GM20000 (cell line): ENCODE measurements around the gene XPO1.
"Not testable (repeated sequence)": the region's sequence is repeated elsewhere in the genome, so short reads cannot be mapped to it uniquely, and the experiment has no call there.

Source experiments
- DNase-seq: peaks from one replicate; pipeline ENCODE4 v3.0.0; 2012; ENCODE audit warnings: low spot score
- TF ChIP-seq, protein P1 (sequence below): IDR thresholded peaks from 2 replicates; pipeline ENCODE4 v1.5.1; 2012; ENCODE audit warnings: mild to moderate bottlenecking, control low read depth; ENCODE audit errors: extremely low read depth, missing control alignments

XPO1 gene

DNA sequence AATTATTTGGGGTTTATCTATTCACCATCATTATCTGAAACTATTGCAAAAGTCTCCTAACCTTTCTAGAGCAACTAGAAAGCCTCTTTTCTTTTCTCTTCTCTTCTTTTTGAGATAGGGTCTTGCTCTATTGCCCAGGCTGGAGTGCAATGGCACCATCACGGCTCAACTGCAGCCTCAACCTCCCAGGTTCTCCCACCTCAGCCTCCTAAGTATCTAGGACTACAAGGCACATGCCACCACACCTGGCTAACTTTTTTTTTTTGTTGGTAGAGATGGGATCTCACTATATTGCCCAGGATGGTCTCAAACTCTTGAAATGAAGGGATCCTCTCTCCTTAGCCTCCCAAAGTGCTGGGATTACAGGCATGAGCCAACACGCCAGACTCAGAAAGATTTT lies 24.5 kb upstream of the XPO1 start:
- TF ChIP-seq, protein P1, sequence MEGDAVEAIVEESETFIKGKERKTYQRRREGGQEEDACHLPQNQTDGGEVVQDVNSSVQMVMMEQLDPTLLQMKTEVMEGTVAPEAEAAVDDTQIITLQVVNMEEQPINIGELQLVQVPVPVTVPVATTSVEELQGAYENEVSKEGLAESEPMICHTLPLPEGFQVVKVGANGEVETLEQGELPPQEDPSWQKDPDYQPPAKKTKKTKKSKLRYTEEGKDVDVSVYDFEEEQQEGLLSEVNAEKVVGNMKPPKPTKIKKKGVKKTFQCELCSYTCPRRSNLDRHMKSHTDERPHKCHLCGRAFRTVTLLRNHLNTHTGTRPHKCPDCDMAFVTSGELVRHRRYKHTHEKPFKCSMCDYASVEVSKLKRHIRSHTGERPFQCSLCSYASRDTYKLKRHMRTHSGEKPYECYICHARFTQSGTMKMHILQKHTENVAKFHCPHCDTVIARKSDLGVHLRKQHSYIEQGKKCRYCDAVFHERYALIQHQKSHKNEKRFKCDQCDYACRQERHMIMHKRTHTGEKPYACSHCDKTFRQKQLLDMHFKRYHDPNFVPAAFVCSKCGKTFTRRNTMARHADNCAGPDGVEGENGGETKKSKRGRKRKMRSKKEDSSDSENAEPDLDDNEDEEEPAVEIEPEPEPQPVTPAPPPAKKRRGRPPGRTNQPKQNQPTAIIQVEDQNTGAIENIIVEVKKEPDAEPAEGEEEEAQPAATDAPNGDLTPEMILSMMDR: no peak
- no peak for DNase-seq

DNA sequence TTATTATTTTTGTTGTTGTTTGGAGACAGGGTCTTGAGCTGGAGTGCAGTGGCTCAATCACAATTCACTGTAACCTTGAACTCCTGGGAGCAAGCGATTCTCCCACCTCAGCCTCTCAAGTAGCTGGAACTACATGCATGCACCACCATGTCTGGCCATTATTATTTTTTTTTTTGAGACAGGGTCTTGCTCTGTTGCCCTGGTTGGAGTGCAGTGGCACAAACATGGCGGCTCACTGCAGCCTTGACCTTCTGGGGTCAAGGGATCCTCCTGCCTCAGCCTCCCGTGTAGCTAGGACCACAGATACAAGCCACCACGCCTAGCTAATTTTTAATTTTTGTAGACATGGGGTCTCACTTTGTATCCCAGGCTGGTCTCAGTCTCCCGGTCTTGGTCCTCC lies 20.0 kb upstream of the XPO1 start:
- DNase-seq: no peak

DNA sequence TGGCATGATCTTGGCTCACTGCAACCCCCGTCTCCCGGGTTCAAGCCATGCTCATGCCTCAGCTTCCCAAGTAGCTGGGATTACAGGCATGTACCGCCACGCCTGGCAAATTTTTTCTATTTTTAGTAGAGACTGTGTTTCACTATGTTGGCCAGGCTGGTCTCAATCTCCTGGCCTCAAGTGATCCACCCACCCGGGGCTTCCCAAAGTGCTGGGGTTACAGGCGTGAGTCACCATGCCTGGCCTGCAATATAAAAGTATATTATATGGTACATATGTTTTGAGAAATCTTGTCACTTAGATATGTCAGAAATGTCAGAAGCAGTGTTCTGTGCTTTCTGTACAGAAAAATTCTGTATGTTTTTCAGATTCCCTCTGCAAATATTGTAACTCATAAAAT lies 19.2 kb upstream of the XPO1 start:
- DNase-seq: no peak
- TF ChIP-seq, protein P1: no peak

More for the DNA sequence above, 20.0 kb upstream of the XPO1 start:
- TF ChIP-seq, protein P1: no peak

DNA sequence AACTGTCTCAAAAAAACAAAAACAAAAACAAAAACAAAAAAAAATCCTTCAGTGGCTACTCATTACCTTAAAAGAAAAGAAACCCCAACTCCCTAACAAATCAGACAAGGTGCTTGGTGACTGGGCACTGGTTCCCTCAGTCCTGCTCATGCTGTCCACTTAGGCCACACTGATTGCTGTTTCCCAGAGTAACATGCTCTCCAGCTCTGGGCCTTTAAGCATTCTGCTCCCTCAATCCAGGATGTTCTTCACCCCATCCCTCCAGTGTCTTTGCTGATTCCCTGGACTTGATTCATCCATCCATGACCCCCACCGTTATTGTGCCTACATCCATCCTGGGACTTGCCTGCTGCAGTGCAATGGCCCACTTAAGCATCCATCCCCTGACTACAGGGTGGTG lies 16.4 kb upstream of the XPO1 start:
- TF ChIP-seq, protein P1: no peak
- no peak for DNase-seq

DNA sequence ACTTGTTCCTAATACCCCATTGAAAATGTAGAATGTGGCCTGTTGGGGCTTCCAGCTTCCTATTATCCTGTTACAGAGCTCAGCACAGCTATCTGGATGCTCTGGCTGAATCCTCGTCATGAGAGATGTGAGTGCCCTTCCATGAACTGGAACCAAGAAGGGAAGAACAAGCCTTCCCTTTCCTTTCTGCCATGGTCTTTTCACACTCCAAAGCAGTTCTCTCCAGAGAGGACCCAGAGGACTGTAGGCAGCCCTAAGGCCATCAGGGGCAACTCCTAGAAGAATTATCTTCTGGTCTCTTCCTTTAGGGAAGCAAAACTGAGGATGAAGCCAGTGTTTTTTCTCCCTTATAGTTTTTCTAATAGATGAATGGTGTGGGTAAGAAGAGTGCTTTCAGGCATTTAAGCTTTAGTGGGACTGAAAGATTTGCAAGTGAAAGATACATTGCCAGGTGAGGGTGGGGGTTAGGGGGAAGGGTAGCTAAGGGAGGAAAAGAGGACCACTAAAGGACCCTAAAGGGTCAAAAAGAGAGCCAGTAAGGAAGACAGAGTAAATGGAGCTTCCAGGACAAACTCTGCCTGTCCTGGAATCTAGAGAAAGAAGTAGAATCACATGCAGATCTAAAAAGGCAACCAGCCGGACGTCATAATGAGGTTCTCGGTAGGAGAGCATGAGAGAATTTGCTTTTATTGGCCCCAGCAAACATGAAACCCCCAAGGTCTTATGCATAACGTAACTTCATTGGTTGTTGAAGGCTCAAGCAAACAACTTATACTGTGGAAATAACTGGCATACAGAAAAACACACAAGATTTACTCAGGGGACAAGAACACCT lies 12.4 kb upstream of the XPO1 start:
- TF ChIP-seq, protein P1: no peak
- no peak for DNase-seq

DNA sequence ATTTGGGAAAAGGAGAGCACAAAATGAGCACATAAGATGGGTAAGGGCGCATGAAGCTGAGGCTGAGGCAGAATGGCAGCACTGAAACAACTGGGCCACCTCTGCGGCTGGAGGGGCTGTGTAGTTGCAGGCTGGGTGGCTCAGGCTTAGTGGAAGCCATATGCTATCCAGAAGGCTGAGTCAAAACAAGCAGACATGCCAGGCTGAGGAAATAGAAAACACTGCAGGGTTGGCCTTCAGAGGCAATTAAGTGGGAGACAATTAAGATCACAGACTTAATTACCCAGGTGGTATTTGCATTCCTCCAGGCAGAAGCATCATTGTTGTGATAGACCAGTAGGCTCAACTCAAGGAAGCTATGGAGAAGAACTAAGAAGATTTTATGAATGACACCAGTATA lies 11.4 kb upstream of the XPO1 start:
- no peak for DNase-seq

DNA sequence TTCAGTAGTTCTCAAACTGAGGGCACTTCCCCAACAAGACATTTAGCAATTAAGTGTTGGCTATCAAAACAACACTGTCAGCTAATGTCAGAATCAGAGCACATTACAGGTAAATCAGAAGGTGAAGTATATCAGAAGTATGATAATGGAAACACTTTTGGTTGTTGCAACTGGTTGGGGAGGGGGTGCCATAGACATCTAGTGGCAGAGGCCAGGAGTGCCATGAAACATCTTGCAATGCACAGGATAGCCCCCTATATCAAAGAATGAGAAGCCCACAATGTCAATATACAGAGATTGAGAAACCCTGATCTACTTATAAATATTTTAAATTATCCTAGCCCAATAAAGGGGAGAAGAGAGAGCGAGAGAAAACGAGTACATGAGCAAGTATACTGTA lies 4.9 kb upstream of the XPO1 start:
- TF ChIP-seq, protein P1: no peak
- DNase-seq: no peak

More for the DNA sequence above, 11.4 kb upstream of the XPO1 start:
- TF ChIP-seq, protein P1: no peak

DNA sequence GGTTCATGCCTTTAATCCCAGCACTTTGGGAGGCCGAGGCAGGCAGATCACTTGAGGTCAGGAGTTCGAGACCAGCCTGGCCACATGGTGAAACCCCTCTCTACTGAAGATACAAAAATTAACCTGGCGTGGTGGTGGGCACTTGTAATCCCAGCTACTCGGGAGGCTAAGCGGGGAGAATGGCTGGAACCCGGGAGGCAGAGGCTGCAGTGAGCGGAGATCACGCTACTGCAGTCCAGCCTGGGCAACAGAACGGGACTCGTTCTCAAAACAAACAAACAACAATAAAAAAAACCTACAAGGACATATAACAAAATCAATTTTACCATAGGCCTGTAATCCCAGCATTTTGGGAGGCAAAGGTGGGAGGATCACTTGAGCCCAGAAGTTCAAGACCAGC lies 2.0 kb upstream of the XPO1 start:
- DNase-seq: not testable (repeated sequence)
